Inflammatory macrophage treated with lipopolysaccharide for 1 hour (primary cell): ENCODE results near the gene ASB13.
"Not testable (repeated sequence)": the region's sequence is repeated elsewhere in the genome, so short reads cannot be mapped to it uniquely, and the experiment has no call there.

Source experiments
- DNase-seq, 2 donors: peaks; one replicate each; pipeline ENCODE4 v3.0.0-alpha.2; 2020 to 2022

Gene ASB13

DNA sequence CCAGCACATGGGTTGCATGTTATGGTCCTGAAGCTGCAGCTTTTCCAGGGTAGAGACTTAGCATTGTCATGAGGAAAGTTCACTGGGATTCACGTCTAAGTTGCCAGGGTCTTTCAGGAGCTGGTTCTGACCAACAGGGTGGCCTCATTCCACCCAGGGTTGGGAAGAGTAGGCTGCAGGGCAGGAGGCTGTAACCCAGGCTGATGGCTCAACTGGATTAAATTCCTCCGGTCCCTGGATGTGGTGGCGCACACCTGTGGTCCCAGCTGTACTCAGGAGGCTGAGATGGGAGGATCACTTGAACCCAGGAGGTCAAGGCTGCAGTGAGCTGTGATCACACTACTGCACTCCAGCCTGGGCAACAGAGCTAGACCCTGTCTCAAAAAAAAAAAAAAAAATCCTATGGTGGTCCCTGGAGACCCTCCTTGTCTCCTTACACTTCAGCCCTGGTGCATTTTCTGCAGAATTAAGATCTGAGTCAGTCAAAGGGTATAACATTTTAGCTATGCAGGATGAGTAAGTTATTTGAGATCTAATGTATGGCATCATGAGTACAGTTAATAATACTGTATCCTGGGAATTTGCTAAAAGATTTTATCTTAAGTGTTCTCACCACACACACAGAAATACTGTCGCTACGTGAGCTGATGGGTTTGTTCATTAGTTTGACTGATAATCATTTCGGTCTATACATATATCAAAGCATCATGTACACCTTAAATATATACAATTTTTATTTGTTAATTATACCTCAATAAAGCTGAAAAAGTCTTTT lies 44.0 kb downstream of the ASB13 start:
- DNase-seq = no peak

DNA sequence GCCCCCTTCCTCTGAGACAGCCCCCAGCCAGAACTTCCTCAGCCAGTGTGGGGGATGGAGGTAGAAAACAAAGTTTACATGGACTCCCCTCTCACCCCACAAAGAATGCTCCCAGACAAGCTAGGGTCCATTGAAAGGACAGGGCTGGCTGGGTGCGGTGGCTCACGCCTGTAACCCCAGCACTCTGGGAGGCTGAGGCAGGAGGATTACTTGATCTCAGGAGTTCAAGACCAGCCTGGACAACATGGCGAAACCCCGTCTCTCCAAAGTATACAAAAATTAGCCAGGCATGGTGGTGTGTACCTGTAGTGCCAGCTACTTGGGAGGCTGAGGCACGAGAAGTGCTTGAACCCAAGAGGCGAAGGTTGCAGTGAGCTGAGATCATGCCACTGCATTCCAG lies 45.0 kb downstream of the ASB13 start:
- DNase-seq = not testable (repeated sequence)

DNA sequence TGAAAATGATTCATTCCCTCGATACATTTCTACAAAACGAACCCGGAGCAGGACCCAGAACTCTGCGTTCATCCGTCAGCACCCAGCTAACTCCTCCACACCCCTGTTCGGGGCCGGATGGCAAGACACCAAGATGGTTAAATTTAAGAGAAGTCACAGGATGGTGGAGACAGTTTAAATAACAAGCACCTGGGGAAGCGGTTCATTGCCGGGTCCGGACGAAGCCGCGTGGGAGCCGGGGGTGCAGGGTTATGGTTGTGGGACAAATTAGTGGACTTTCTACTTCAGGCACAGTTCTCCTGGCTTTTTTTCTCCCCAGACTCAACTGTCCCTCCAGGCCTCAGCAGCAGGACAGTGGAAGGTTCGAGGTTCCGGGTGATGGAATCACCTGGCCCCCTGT lies 45.4 kb downstream of the ASB13 start:
- DNase-seq = no peak

DNA sequence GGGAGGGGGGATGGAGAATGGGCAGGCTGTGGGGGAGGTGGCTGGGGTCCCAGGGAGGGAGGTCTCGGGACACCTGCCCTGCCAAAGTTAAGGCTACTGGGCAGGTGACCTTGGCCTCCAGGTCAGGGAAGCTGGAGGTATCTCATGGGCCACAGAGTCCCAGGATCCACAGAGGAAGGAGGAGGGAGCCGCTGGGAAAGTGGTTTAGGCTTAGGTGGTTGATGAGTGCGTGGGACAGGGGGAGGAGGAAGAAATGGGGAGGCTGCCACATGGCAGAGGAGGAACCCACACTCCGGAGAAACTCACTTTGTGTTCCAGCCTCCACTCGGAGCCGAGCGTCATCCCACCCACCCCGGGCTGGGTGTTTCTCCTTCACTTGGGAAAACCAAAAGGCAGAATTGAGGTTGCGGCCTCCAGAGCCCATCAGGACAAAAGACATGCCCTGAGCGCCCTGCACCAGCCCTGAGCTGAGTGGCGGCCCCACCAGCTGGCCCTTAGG lies 46.1 kb downstream of the ASB13 start:
- DNase-seq = no peak

DNA sequence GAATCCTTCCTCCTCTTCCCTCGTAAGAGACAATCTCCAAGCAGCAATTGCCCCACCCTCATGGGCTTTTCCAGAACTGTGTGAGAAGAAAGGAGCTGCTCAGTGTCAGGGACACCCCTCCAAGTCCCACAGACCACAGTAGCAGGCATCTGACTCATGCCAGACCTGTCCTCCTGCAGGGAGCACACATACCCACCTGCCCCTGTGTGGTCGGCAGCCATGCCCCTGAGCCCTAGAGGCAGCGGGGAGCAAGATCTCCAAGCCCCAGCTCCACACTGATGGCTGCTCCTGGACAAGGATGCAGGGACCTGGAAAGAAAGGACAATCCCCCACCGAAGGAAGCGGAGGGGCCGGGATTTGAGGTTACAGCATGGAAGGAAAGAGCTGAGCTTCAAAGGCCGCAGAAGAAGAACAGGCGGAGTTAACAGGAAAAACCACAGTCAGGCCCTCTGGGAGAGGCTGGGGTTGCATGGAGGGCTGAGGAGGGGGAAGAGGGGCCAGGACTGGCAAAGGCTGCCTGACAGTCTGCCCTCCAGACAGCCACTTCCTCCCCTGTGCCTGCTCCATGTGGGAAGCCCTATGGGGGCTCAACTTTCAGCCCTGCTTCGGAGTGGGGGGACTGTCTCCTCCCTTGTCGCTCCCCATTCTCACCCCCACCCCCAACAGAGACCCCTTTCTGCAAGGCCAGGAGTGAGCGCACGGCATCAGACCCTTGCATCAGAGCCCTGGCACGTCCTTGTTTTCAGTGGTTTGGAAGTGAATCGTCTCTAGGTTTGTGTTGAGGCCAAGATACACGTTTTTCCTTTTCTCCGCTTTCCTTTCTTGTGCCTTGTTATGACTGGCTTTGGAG lies 46.8 kb downstream of the ASB13 start:
- no peak for DNase-seq

DNA sequence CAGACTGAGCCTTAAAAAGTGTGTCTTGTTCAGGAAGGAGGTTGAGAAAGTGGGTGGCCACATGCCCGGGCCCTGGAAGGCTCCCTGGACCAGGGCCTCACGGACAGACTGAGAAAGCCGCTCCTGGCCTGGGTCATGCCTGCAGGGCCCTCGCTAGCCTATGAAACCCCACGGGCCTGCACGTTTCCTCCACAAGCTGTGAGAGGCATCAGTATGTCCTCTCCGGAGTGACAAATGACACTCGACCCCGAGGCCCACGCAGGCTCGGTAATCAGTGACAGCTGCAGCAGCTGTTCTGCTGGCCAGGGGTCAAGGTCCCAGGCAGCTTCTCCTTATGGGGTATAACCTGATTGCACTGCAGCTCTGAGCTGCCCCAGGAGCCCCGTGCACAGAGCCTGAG lies 47.6 kb downstream of the ASB13 start:
- no peak for DNase-seq

DNA sequence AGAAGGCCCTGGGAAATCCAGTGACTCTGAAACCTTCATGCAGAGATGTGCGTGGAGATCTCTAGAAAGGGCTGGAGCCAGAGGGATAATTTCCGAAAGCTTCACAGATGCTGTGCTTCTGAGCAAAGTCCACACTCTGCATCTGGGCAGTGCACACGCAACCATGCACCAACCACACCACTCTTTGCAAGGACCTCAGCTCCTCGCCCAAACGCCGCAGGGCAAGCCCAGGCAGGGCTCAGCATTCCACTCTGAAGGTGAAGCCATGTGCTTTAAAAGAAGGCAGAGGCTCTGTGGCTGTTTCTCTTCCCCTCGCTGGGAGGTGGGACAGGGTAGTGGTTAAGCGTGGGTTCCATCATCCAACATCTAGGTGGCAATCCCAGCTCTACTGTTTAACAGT lies 48.4 kb downstream of the ASB13 start:
- no peak for DNase-seq

DNA sequence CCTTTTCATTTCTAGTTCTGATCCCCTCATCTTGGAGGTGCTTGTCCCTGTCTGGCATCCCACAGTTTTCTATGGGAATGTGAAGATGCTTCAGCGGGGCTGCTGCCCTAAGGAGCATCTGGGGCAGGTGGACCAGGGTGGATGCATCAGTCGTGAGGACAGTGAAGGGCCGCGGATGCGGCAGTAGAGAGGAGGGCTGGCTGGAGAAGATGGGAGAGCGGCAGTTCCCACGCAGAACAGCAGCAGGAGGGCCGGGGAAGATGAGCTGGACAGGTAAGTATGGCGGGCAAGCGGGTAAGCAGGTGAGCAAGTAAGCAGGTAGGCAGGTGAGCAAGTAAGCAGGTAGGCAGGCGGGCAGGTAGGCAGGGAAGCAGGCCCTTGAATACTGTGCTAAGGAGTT lies 48.9 kb downstream of the ASB13 start:
- no peak for DNase-seq

DNA sequence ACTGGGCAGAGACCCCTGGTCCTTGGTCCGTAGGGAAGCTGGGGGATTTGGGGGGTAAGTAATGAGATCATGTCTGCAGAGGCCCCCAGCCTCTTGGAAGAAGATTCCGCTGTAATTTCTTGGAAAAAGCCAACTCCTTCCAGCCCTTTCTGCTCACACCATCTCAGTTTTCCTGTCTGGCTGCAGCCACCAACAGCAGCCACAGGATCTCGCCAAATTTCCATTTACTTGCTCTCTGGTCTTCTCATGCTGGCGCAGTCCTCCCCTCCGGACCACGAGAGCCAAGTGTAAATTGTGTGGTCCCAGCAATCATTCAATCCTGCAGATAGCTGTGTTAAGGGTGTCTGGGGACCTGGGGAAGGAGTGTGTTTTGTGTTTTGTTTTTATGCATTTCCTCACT lies 49.6 kb downstream of the ASB13 start:
- DNase-seq = no peak

DNA sequence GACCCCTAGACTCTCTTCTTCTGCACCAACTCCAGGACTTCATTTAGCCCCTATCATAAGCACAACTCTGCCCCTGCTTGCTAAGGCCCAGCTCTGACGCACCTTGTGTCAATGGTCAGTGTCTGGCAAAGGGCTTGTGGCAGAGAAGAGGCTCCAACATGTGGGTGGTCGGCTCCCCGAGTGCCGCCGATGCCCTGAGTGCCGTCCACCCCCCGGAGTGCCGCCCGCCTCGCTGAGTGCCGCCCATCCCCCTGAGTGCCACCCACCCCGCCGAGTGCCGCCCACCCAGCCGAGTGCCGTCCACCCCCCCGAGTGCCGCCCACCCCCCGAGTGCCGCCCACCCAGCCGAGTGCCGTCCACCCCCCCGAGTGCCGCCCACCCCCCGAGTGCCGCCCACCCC lies 50.3 kb downstream of the ASB13 start:
- no peak for DNase-seq

DNA sequence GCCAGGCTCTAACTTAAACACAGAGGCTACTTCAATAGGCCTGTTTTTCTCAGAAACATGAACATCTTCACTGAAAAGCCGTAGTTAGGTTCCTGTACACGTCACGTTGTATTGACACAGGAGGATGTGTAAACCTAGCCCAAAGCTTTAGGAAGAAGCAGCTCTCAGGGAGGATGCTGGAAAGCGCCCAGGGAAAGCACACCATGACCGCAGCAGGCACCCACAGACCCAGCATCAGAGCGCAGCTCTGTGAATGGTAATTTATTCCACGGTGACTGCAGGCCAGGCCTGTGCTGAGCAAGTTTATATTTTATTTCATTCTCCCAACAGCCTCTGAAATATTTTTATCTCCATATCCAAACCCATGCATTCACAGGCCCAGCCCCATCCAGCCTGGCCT lies 51.1 kb downstream of the ASB13 start:
- no peak for DNase-seq

DNA sequence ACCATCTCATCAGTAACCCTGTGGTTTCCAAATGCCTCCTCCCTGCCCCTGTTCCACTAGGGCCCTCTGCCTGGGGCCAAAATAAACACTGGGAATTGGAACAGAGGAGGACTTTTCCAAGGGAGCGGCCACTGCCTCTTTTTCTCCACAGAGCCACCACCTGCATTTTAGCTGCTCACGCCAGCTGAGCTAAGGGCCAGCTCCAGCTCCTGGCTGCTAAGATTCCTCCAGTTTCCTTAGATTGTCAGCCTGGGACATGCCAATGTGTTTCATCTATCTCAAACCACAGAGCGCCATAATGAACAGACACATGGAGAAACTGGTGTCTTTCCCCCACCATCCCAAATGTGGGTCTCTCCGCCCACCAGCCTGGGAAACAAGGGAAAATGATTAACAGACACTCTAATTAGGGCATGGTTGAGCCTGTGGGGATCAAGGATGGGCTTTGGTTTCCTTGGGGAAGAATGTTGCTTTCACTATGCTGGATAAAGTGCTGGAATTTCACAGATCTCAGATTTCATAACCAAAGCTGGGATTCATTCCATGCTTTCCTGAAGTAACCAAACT lies 52.2 kb downstream of the ASB13 start:
- no peak for DNase-seq

DNA sequence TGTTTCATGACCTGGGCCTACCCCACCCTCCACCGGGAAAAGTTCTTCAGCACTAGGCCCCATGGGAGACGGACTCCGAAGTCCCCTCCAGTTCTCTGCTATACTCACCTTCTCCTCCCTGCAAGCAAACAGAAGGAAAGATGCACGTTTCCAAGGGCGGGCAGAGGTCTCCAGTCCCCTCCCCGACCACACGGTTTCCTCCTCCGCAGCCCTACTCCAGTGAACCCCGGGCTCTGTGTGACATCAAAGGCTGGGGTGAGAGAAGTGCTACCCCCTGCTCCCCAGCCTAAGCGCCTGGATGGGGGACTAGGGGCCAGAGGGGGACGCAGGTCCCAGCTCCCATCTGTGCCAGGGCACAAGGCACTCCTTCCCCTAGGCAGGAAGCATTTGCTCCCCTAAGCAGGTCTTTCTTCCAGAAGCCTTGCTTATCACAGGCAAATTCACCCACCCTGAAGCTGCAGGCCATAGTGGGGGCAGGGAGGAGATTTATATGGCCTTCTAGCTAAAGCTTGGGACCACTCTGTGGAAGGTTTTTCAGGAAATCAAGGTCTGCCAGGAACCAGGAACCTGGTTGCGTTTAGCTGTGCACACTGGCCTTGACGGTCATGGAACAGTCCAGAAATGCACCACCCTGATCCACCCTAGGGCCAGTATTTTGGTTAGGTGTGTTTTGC lies 52.8 kb downstream of the ASB13 start:
- no peak for DNase-seq

DNA sequence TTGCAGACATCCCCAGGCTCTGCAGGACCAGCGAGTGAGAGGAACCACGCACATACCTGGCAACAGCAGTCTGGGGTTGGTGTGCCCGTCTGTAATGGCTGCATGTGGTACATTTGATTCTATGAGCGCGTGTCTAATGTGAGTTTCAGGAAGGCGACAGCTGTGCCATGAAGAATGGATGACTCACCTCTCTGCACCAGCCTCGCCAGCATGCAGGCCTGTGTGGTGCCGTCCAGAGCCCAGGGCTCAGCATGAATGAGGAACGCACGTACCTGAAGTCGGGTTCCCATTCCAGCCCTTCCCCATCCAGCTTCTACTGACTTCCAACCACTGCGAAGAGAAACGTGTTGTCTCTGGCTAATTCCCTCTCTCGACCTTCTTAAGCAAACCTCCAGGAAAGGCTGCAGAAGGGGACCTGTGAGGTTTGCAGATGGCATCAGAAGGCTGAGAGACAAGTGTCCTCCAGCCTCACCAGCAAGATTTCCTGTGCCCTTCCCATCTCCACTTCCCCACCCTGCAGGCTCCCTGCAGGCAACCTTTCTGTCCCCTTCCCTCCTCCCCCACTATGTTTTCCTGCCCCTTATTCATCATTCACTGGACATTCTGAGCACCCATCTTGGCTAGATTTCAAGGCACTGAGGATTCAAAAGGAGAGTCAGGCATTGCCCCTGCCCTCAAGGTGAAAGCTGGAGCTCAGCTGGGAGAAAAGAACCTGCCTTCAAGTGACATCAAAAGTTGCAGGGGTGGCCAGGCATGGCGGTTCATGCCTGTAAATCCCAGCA lies 54.3 kb downstream of the ASB13 start:
- no peak for DNase-seq

DNA sequence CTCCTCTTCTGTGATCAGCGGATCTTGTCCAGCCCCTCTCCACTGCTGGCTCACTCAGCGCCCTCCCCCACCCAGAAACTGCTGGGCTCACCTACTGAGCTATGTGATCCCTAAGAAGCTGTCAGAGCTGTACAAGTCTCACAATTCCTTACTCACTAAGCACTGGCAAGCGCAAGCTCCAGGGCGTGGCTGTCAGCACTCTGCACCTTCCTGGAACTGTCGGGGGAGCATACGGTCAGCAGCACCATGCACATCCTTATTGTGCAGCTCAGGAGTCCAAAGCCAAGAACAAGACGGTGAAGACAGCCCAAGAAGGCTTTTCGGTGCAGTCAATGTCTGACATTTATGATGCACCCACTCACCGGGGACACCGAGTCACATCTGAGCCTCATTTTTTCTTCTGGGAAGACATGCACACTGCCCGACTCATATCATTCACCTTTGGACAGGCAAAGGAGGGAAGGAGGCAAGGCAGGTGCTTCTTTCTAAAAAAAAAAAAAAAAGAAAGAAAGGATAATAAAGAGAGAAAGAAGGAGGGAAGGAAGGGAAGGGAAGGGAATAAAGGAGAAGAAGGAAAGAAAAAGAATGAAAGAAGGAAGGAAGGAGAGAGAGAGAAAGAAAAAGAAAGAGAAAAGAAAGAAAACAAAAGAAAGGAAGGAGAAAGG lies 56.3 kb downstream of the ASB13 start:
- no peak for DNase-seq

DNA sequence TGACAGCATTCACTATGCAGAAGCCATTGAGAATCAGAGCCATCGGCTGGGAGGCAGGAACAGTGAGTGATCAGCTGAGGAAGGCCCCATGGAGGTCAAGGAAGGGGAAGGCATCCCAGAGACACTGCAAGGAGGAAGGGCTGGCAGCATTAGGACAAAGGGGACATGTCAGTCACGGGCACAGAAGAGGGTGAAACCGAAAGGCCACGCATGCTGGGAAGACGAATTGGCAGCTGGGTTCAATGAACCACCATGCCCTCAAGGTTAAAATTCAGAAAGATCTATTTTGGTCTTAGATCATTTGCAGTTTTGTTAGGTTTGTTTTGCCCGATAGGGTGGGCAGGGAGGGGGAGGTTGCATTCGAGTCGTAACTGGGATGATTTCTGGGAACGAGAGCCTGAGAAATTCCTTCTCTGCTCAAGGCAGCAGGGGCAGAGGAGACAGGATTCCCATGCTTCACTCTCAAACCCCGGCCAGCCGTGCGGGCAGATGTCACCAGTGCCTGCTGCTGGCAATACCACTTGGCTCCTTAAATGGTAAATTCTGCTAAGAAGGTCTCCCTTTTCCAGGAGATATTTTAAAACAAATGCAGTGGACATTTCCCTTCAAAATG lies 57.7 kb downstream of the ASB13 start:
- no peak for DNase-seq

DNA sequence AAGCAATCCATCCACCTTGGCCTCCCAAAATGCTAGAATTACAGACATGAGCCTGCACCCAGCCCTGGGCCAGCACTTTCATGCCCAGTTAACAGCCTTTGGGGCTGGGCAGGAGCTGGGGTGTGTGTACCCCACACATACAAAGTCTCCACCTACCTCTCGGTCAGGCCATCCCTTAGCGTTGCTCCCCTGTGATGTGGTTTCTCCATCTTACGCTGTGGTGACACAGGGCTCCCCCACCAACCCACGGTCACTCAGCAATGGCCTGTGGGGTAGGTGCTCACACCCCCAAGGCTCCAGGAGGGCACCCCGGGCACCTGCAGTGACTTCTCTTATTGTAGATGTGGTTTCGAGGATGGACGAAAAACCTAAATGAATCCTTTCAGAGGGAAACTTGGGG lies 58.8 kb downstream of the ASB13 start:
- no peak for DNase-seq

DNA sequence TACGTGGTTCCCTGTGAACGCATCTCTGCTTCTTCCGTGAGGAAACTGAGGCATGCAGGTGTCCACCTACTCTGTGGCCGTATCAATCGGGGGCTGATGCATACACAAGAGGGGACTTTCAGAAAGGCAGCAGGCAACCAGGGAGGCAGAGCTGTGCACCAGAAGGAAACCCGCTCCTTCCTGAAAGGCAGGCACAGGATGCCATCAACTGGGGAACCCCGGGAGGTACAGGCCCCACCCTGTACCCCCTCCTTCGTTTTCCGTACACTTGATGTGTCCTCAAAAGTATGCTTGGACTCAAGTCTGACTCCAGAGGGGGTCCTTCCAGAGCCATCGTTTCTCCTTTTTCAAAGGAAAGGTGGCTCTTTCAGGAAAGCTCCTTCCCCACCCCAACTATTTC lies 59.5 kb downstream of the ASB13 start:
- DNase-seq = no peak

DNA sequence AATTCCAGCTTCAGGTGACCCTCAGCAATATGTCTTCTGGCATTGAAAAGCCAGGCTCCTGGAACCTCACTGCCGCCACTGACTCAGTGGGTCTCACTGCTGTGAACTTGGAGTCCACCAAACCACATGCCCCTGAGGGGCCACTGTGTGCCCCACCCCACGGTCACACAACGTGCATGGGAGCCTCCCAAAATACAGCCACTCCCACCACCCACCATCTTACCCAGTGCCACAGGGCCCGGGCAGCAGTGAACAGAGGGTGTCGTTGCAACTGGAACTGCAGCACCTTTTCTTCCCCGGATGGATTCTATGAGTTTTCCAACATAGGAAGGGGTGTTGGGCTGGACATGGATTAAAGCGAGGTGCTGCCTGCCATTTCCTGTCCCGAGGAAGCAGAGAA lies 60.1 kb downstream of the ASB13 start:
- no peak for DNase-seq

DNA sequence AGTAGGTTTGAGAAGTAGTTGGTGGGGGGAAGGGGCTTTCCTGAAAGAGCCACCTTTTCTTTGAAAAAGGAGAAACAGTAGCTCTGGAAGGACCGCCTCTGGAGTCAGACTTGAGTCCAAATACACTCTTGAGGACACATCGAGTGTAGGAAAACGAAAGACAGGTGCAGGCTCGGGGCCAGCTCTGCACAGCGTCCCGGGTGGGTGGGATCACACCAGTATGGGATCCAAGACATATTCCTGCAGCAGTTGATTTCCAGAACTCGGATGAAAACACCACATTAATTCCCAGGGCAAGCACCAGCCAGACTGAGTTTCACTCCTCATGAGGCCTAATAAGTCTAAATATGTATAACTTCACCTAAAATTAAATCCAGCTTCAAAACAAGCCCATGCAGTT lies 61.4 kb downstream of the ASB13 start:
- no peak for DNase-seq

DNA sequence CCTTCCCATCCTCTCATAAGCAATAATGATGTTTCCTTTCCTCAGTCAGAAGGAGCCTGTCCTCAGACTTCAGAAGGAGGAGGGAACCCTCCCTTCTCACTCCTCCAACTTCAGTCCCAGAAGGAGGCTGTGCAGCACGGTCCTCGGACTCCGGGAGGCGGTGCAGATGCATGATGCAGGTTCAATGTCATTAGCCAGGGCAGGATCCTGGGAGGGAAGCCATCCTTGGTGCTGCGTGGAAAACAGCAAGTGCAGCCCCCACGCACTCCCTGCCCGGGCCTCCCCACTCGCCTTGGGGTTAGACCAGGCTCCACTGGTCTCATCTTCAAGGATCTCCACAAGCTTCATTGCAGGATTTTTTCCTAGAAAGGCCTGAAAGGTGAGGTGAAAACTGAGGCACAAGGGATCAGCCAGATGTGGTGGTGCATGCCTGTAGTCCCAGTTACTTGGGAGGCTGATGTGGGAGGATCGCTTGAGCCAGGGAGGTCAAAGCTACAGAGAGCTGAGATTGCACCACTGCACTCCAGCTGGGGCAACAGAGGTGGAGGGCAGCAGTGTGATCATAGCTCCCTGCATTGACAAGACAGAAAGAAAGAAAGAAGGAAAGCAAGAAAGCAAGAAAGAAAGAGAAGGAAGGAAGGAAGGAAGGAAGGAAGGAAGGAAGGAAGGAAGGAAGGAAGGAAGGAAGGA lies 62.0 kb downstream of the ASB13 start:
- DNase-seq = no peak
